Measurements from ENCODE around the gene GGACT.
"Not testable (repeated sequence)": the region's sequence is repeated elsewhere in the genome, so short reads cannot be mapped to it uniquely, and the experiment has no call there.

The GGACT gene

DNA sequence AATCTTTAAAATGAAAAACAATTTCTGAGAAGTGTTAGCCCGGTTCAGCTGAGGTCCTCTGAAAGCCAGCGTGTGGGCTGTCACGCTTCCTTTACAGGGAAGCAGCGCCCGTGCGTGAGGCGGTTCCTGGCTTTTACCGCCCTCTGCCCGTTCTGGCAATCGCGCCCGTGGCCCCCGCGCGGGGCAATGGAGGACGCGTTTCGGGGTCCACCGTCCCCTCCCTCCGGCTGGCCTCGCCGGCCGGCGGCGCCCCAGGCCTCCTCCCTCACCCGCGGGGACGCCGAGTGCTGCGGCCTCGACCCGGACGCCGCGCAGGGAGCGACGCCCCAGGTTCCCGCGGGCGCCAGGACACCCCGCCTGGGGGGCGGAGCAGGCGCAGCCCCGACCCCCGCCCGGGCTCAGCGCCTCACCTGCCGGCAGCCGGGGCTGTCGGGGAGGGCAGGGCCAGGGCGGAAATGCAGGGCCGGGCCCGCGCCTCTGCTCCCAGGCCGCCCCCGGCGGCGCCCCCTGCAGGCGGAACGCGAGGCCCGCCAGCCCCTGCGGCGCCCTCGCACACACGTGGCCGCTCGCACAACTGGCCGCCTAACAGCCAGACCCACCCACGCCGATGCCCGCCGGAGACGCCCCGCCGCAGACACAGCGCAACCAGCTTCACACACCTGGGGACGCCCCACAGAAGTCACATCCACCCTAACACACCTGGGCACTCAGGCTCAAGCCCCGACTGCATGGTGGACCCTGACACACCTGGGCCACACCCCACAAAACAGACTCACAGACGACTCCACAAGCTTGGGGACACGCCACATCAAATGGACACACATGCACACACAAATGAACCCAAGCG lies at the start of gene GGACT:
Gene GGACT (minus strand): TSS at position 459 of the 847 bp plus-strand sequence. CDS start 56,198 bp downstream, outside the sequence.
- DNase-seq = peak; percentile 84 to 85

DNA sequence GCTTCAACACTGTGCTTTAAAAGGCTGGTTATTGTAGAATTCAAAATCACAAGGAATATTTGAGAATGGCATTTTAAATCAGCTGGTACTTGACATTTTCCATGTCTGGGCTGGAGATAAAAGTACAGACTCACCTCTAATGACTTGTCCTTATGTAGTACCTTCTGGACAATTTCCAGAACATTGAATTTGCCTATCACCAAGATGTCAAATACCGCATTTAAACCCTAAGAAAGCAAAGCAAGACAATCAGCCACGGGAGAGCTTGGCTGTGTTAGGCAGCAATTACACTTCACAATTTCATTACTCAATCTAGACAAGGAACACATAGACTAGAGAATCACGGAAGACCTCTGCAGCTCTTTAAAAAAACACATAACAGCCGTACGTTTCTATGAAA lies 49.2 kb upstream of the GGACT start:
- DNase-seq = no peak

DNA sequence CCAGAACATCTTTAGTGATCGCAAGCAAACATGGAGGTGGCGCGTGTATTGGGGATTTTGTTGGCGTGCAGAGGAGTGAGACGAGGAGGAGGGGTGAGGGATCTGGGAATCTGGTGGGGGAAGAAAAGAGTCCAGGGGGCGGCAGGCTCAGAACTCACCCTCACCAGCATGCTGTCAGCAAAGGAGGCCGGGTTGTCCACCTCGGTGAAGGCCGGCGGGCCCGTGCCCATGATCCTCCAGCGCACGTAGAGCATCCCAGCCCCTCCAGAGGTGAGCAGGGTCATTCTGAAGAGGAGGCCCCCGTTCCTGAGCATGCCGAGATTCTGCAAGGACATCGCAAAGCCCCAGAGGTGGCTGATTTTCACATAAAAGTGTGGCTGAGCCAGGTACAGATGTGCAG lies 48.8 kb upstream of the GGACT start:
- no peak for DNase-seq

DNA sequence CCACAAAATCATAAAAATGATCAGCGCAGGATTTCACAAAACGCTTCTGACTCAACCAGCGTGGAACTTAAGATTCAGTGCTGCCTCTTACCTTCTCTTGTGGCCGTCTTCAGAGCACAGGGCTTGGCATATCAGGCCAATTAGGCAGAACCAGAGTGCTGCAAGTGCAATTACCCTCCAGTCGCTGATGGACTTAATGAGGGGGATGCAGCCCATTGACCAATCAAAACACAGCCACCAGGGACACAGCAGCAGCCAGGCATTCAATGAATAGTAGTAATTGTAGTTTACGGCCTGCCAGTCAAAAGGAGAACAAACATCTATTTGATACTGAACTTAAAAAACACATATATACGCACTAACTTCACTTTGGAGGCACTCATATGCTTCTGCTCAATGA lies 47.9 kb upstream of the GGACT start:
- no peak for DNase-seq

DNA sequence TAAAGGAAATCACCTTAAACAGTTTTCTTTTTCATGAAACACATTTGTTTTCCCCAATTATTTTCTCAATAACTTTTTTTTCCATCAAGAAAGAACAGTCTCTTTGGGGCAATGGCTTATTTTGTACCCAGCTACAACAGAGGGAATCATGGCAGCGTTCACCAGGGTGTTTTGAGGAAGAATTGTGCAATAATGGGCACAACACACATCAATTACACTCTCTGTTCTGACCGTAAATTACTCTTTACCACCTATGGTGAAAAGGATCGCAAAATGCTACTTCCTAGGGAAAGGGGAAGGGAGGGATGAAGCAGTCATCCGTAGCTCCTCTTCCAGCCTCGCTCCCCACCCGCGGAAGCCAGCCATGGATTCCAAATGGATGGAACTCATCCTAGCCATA lies 47.4 kb upstream of the GGACT start:
- DNase-seq = no peak

DNA sequence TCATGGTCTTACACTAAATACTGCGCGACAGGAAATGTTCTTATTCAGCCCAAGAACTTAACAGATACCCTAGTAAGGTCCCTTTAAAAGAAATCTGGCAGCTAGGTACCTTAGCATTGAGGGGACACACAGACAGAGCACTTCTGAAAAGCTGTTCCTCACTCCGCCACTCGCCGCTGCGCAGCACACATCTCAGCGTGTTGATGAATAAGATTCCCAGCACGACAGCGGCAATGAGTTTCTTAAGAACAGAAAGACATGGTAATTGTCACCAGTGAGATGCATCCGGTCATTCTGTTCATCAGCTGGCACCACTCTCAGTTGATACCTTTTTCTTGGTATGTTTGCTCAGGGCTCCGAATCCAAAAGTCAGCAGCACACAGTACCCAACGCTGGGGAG lies 46.1 kb upstream of the GGACT start:
- DNase-seq = no peak

DNA sequence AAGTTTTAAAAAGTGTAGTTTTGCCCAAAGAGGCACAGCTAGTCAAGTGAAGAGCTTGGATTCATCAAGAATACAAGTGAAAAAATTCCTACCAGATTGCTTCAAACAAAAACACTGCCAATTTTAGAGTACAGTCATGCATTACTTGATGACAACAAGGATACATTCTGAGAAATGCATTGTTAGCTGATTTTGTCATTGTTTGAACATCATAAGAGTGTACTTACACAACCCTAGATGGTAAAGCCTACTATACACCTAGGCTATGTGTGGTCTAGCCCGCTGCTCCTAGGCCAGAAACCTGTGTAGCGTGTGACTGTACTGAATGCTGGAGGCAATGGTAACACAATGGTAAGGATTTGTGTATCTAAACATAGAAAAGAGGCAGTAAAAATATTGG lies 44.9 kb upstream of the GGACT start:
- DNase-seq = no peak

DNA sequence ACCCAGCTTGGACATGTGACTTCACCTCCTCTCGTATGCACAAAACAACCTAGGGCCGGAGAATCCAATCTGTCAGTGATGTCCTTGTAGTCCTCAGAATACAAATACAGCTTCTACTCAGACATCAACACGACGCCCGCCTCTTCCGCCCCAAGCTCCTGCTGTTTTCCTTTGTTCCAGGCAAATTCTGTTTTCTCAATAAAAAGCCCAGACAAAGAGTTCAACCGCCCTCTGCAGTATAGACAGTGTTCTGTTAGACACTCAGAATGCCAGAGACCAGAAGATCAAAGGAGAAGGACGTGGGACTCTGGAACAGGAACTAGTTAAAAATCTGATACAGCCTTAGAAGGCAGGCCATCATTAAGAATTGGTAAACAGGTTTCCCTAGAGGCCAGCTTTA lies 42.0 kb upstream of the GGACT start:
- DNase-seq = no peak

DNA sequence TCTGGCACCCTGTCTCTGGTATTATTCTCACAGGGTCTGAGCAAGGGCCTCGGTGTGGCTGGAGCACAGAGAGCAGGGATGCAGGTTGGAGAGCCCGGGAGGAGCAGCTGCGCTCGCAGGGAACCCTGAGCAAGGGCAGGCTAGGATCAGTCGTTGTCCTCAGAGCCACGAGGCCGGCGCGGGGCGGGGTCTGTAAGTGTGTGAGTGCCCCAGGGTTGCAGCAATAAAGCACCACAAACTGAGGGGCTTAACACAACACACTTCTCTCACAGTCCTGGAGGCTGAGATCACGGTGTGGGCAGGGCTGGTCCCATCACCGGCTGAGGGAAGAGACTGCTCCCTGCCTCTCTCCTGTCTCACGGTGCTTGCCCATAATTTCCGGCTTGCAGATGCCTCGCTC lies 38.5 kb upstream of the GGACT start:
- no peak for DNase-seq

DNA sequence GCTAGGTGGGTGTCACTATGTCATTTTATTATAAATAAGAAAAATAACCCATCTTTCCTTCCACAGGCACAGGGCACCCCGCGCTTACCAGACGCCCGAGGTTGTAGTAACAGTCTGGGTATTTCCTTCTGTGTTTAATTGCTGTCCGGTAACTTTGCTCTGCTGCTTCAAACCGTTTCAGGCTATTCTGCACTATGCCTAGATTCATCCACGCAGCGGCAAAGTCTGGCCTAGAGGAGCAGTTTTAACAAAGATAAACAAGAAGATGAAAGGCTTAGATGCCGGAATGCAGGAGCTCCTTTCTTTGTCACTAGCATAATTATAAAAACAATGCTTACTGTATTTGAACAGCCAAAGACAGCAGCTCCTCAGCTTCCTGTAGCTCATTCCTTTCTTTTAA lies 36.9 kb upstream of the GGACT start:
- DNase-seq = no peak

DNA sequence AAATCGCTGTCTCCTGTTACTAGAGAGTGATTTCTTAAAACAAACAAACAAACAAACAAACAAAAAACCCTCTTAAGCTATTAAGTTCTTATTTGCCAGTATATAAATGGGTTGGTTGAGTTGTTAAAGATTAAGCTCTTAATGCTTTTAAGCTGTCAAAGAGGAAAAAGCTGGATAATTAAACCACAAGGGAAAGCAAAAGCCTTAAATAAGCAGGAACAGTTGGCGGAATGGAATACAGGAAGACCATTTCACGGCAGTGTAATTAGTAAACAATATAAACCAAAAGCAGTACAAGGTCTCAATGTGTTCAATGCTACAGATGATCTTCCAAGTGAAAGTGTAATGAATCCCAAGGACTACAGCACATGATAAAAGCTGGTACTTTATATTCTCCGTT lies 32.2 kb upstream of the GGACT start:
- DNase-seq = no peak

DNA sequence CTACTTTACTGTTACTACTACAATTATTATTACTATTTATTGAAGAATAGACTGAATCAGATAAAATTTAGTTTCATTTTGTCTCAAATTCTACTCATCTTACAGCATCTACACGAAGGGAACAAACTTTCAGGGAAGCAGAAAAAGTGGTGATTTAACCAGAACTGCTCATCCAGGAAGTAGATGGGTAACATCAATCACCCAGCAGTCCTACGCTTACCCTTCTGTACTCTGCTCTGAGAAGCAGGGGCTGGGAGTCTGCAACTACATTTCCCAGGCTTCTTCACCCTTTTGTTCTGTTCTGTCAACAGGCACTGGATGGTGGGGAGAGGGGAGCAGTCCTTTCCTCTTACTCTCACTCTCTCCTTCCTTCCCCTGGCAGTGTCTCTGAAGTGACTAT lies 31.4 kb upstream of the GGACT start:
- DNase-seq = no peak

DNA sequence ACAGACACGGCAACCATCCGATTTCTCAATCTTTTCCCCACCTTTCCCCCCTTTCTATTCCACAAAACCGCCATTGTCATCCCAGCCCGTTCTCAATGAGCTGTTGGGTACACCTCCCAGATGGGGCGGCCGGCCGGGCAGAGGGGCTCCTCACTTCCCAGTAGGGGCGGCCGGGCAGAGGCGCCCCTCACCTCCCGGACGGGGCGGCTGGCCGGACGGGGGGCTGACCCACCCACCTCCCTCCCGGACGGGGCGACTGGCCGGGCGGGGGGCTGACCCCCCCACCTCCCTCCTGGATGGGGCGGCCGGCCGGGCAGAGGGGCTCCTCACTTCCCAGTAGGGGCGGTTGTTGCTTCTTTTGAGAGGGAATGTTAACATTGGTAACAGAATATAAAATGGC lies 30.3 kb upstream of the GGACT start:
- DNase-seq = not testable (repeated sequence)

DNA sequence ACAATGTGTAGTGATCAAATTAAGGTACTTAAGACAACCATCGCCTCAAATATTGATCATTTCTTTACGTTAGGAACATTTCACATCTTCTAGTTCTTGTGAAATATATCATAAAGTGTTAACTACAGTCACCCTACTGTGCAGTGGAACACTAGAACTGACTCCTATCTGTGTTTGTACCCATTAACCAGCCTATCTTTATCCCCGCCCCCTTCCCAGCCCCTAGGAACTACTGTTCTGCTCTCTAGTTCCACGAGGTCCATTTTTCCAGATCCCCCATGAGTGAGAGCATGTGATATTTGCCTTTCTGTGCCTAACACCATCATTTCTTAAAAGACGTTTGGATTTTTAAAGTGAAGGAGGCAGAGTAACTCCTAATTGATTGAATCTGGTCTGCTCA lies 24.4 kb upstream of the GGACT start:
- DNase-seq = no peak

DNA sequence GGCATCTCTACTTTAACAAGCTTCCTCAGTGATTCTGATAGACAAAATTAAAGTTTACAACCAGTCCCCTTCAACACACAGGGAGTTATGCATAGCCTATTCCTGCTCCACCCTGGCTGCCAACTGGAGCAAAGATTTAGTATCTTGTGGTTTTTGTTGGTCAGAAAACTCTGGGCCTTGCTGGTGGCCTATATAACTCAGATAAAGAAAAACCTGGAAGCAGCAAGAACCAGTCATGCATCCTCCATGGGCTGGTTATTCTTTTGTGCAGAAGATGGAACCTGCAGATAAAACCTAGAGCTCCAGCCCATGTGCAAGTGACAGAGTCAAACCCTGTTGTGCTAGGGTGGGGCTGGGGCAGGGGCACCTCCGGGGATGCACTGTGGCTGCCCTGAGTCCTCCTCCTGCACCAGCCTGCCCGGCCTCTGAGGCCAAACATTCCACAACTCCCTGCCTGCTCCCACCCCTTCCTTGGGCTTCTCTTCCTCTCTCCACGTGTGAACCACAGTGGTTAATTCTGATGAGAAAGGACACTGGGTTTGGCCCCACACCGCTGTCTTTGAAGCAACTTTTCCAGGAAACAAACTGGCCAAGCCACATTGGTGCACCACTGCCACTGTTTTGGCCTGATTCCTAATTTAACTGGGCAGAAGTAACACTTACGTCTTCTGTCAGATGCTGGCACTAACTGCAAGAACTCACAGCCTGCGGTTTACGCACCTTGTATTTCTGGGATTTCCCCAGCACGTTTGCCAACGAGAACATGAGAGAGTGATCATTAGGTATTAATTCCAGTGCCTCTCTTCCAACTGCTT lies 23.3 kb upstream of the GGACT start:
- no peak for DNase-seq

DNA sequence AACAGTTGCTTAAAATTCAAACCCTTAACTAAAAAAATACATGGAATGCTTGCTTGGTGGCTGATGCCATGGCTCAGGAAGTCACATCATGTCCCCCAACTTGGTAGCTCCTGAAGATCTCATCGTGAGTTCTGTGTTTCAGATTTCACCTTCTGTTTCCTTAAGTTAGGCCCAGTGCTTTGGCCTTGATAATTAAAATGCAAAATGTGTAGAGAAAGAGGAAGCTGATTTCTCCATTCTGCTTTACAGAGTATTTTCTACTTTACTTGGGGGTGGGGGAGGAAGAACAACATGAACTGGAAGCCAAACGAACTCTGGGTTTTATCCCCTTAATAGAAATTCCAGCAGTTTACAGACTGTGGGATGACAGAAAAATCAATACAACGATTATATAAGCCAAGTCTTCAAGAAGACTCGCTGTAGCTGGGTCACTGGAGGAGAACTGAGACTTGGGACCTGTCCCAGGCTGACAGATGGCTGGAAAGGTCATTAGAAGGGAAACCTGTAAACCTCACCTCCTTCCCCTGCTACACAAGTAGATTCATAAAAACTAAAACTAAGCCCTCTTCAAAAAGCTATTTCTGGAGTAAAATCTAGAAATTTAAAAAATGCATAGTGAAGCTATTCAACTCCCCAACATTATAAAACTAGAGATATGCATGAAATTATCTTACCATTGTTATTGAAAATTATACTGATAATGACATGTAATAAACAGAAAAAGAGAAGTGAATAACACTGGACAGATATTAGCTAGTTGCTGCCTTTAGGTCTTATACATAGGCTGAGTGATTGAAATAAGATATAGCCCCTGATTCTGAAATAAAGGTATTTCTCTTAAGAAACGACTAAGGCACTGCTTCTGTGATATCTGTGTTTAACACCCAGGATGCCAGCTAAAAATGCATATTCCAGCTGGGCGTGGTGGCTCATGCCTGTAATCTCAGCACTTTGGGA lies 22.1 kb upstream of the GGACT start:
- no peak for DNase-seq

DNA sequence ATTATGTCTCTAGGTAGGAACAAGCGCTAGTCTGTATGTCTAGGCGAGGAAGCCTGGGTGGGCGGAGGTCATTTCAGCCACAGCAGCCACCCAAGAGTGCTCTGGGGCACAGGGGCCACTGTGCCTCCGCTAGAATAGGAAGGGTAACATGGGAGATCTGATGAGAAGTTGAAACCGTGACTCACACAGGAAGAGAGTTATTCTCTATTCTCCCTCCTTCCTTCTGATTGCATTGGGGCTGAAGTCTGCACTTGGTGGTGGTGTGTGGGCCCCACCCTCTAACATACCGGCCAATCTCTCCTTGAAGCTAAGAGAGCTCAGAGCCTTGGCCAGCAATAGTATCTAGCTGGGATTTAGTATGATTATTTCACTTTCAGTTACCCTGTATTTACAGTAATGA lies 20.3 kb upstream of the GGACT start:
- DNase-seq = no peak

DNA sequence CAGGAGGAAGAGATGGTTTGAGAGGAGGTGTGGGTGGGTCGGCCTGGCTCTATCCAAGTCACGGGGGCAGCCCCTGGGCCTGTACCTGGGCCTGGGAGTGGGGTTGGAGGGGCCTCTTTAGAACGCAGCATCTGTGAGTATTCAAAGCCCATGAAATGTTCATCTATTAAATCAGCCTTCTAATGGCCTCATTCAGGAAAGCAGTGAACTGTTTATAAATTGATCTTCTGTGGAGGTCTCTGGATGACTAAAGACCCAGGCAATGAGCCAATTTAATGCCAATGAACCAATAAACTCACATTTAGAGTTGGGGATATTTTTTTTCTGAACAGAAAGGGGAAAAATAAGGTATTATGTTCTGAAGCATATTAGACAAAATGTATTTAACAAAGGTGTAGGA lies 19.9 kb upstream of the GGACT start:
- no peak for DNase-seq

DNA sequence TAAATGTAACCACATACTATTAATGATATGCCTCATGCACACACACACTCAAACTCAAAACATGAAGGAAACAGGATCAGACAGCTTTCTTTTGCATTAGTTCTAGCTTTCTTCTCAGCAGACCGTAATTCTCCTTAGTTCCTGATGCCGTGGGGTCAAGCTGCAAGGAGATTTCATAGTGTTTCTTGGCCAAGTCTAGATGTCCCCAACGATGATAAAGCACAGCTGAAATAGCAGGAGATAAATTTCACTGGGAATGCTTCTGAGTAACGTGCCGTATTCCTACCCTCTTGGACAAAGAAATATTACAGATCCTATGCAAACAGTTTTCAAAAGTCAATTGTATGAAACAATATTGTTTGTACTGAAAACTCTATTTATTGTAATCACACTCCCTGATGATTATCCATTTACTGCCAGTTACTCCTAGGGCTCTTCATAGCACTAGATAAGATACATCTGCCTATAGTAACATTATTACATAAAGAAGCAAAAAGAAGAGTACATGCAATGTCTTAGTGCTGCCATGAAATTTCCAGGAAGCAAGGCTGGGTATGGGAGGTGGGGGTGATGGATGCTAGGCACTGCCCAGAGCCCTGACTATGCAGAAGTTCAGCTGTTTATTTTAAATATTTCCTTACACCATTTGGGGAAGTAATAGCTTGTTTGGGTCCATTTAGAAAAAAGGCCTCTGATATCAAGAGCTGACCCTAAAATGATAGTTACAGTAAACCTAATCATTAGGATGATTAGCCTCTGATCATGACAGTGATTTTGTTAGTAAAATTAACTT lies 16.5 kb upstream of the GGACT start:
- no peak for DNase-seq

DNA sequence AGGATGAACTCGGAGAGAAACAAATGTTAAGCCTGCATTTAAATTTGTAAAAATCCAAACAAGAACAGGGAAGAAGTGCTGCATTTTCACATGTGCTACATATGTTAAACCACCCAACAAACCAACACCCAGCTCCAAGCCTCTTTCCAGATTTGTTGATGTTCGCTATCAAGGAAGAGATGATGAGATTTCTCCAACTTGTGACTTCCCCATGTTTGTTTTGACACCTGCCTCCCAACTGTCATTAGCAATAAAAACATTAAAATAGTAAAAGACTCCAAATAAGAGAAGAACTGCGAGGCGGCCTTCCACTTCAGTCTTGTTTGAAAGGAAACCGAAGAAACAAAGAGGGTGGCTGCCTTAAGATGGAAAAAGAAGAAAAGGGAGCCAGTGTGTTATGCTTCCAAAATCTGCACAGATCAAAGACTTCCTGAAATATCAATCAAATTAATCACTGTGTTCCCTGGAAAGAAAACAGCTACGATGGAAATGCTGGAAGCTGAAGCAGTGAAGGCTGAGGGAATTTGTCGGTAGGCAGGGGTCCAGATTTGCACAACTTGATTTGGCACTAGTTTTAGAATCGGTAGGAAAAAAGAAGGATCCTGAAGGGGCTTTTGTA lies 14.0 kb upstream of the GGACT start:
- DNase-seq = no peak

DNA sequence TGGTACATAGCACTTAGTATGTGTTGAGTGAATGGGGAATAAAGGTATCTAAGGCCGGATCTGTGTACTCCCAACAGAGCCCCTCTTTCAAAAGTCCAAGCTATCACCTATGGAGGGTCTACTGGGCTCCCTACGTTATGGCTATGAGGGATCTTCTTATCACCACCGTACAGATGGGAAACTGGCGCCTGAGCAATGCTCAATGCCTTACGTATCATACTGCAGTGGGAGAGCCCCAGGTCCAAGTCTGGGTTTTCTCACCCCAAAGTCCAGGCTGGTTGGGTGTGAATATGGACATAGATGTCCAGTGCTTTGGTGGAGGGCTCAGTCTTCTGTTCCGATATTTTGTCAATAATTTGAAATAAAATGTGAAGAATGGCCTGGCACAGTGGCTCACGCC lies 13.1 kb upstream of the GGACT start:
- no peak for DNase-seq

DNA sequence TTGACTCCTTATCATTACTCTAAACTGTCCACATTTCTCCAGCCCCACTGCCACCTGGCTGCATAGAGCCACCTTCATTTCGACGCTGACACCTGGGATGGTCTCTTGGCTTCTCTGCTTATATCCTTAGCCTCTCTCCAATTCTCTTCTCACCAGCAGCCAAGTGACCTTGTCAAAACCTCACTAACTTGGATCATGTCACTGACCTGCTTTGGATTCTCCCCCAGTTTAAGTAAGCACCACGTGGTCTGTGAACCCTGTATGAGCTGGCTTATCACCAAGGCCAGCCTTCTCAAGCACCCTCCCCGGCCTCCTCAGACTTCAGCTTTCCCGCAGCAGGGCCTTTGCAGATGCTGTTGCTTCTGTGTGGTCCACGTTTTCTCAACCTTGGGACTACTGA lies 12.3 kb upstream of the GGACT start:
- DNase-seq = no peak
